HCT116 (cell line): ENCODE measurements around the gene CDCA7. TPM values are rescaled to one million over a fixed set of nuclear protein-coding genes. Genes with fewer than 3 reads are reported as not detected.

Source experiments
- ATAC-seq: fragments of 200-7000 bp; cut with Tn5 transposase; 2 replicates; pipeline ENCODE4 v1.9.1; 2020; ENCODE audit warnings: mild to moderate bottlenecking, moderate library complexity
- BruUV-seq: library from RNA; stranded (reverse); fragments of 400-500 nt; replicated peaks from 2 replicates; lab custom pipeline; 2021; lab: Mats Ljungman, UMichigan
- CTCF ChIA-PET: fragments of 300-600 bp; sonication (Branson Sonifier 250); formaldehyde crosslinking; loops from one replicate; lab custom pipeline; 2021; ENCODE audit warnings: antibody characterized with exemption; lab: Charles Lee
- POLR2A ChIA-PET: fragments of 300-600, 350-600 bp; sonication (Branson Sonifier 250); formaldehyde crosslinking; loops from one replicate; lab custom pipeline; 2021; ENCODE audit warnings: antibody characterized with exemption; lab: Charles Lee
- RAD21 ChIA-PET, 2 experiments: fragments of 300-600 bp; sonication (Branson Sonifier 250); formaldehyde crosslinking; loops; one replicate each; lab custom pipeline; 2023; ENCODE audit warnings: low total read pairs in 2 of 2; ENCODE audit not compliant: uncharacterized antibody in 2 of 2, unreplicated experiment in 2 of 2, low non-redundant PET in 1 of 2; lab: Charles Lee
- DNase-seq: peaks from one replicate; pipeline ENCODE4 v3.0.0-alpha.2; 2010; ENCODE audit warnings: low read depth, low spot score
- H2AFZ ChIP-seq: fragments of 200-600 bp; shearing (Covaris generic), sonication (generic); 2 replicates; pipeline ENCODE4 v1.6.1; 2017; ENCODE audit warnings: low read depth, mixed run types, mixed read lengths, antibody characterized with exemption, low read length; ENCODE audit not compliant: poor library complexity, severe bottlenecking
- H3K27ac ChIP-seq: 2 replicates; pipeline ENCODE4 v1.5.1; 2012; ENCODE audit warnings: low read depth, low read length
- H3K27me3 ChIP-seq: fragments of 200-600 bp; sonication (generic); 2 replicates; pipeline ENCODE4 v1.6.1; 2016; ENCODE audit warnings: mixed run types, low read length, mixed read lengths; ENCODE audit not compliant: insufficient read depth
- H3K36me3 ChIP-seq, 2 experiments: fragments of 200-500 bp in 1 of 2; fragments of 200-600 bp in 1 of 2; sonication (Bioruptor generic) in 1 of 2; sonication (generic) in 1 of 2; 2 replicates each; pipeline versions ENCODE4 v1.5.1 to v1.6.1; 2014 to 2016; ENCODE audit warnings: low read length in 2 of 2, inconsistent platforms in 1 of 2, mixed read lengths in 1 of 2, mixed run types in 1 of 2; ENCODE audit not compliant: insufficient read depth in 2 of 2, control insufficient read depth in 1 of 2
- H3K4me1 ChIP-seq, 2 experiments: fragments of 200-600 bp in 1 of 2; sonication (generic) in 1 of 2; 2 replicates each; pipeline versions ENCODE4 v1.5.1 to v1.6.1; 2012 to 2017; ENCODE audit warnings: low read length in 2 of 2, inconsistent platforms in 1 of 2, mild to moderate bottlenecking in 1 of 2, mixed read lengths in 1 of 2, mixed run types in 1 of 2, moderate library complexity in 1 of 2; ENCODE audit not compliant: insufficient read depth in 2 of 2, control insufficient read depth in 1 of 2
- H3K4me2 ChIP-seq: fragments of 200-600 bp; sonication (generic); 2 replicates; pipeline ENCODE4 v1.6.1; 2017; ENCODE audit warnings: mixed run types, low read length, mixed read lengths
- H3K4me3 ChIP-seq, 2 experiments: fragments of 200-600 bp in 1 of 2; sonication (generic) in 1 of 2; replicated peaks in 1 of 2; 2 replicates each; pipeline ENCODE4 v1.5.1; 2011 to 2016; ENCODE audit warnings: low read length in 2 of 2, control low read depth in 1 of 2, low read depth in 1 of 2, mild to moderate bottlenecking in 1 of 2, mixed read lengths in 1 of 2, mixed run types in 1 of 2
- H3K79me2 ChIP-seq: fragments of 200-600 bp; sonication (generic); 2 replicates; pipeline ENCODE4 v1.6.1; 2017; ENCODE audit warnings: mild to moderate bottlenecking, mixed run types, low read length, moderate library complexity, mixed read lengths; ENCODE audit not compliant: insufficient read depth
- H3K9ac ChIP-seq: fragments of 200-600 bp; sonication (generic); 2 replicates; pipeline ENCODE4 v1.6.1; 2016; ENCODE audit warnings: low read length, mixed read lengths
- H3K9me2 ChIP-seq: fragments of 200-600 bp; sonication (generic), shearing (Covaris generic); 2 replicates; pipeline ENCODE4 v1.6.1; 2017; ENCODE audit warnings: mixed run types, mild to moderate bottlenecking, moderate library complexity; ENCODE audit not compliant: insufficient read depth
- H3K9me3 ChIP-seq, 2 experiments: fragments of 200-500 bp in 1 of 2; fragments of 200-600 bp in 1 of 2; sonication (Bioruptor generic) in 1 of 2; sonication (generic) in 1 of 2; 2 replicates each; pipeline ENCODE4 v1.6.1; 2014 to 2017; ENCODE audit warnings: low read length in 2 of 2, mixed read lengths in 2 of 2, inconsistent platforms in 1 of 2, low read depth in 1 of 2, mild to moderate bottlenecking in 1 of 2, mixed run types in 1 of 2, moderate library complexity in 1 of 2; ENCODE audit not compliant: control insufficient read depth in 1 of 2, insufficient read depth in 1 of 2
- H4K20me1 ChIP-seq: fragments of 200-600 bp; sonication (generic), shearing (Covaris generic); 2 replicates; pipeline ENCODE4 v1.6.1; 2017; ENCODE audit warnings: mixed run types, mild to moderate bottlenecking, moderate library complexity; ENCODE audit not compliant: insufficient read depth
- CTCF ChIP-seq, 3 experiments: fragments of 200-600 bp in 1 of 3; sonication (generic) in 1 of 3; IDR thresholded peaks in 2 of 3; conservative IDR thresholded peaks in 1 of 3; 2 replicates each; pipeline ENCODE4 v1.5.1; 2012 to 2017; ENCODE audit warnings: low read depth in 2 of 3, low read length in 2 of 3, antibody characterized with exemption in 1 of 3, borderline replicate concordance in 1 of 3, control low read depth in 1 of 3, mild to moderate bottlenecking in 1 of 3, mixed read lengths in 1 of 3, mixed run types in 1 of 3, moderate library complexity in 1 of 3; ENCODE audit not compliant: insufficient read depth in 1 of 3
- EGR1 ChIP-seq: IDR thresholded peaks from 2 replicates; pipeline ENCODE4 v1.6.1; 2012; ENCODE audit warnings: low read depth
- EZH2 ChIP-seq: fragments of 200-600 bp; sonication (generic); IDR thresholded peaks from 2 replicates; pipeline ENCODE4 v1.6.1; 2017; ENCODE audit warnings: antibody characterized with exemption, mixed run types
- EZH2phosphoT487 ChIP-seq: fragments of 200-600 bp; IDR thresholded peaks from 2 replicates; pipeline ENCODE4 v1.6.1; 2018; ENCODE audit warnings: antibody characterized with exemption, borderline replicate concordance
- FOSL1 ChIP-seq: IDR thresholded peaks from 2 replicates; pipeline ENCODE4 v1.6.1; 2012; ENCODE audit warnings: low read depth
- JUND ChIP-seq: IDR thresholded peaks from 2 replicates; pipeline ENCODE4 v1.6.1; 2012
- POLR2A ChIP-seq: IDR thresholded peaks from 2 replicates; pipeline ENCODE4 v1.7.0; 2011; ENCODE audit warnings: borderline replicate concordance; ENCODE audit not compliant: insufficient read depth, insufficient read length; ENCODE audit errors: extremely low read depth
- RAD21 ChIP-seq: IDR thresholded peaks from 2 replicates; pipeline ENCODE4 v1.6.1; 2012; ENCODE audit warnings: low read depth, mild to moderate bottlenecking
- SIN3A ChIP-seq: IDR thresholded peaks from 2 replicates; pipeline ENCODE4 v1.6.1; 2012; ENCODE audit warnings: low read depth
- SRF ChIP-seq: IDR thresholded peaks from 2 replicates; pipeline ENCODE4 v1.6.1; 2012; ENCODE audit warnings: low read depth
- TCF7L2 ChIP-seq: IDR thresholded peaks from 2 replicates; pipeline ENCODE4 v1.7.0; 2011; ENCODE audit warnings: borderline replicate concordance, inconsistent platforms; ENCODE audit not compliant: insufficient read depth, insufficient read length; ENCODE audit errors: extremely low read depth
- ZBTB33 ChIP-seq: IDR thresholded peaks from 2 replicates; pipeline ENCODE4 v1.6.1; 2011; ENCODE audit warnings: mild to moderate bottlenecking, low read length, moderate library complexity; ENCODE audit not compliant: insufficient replicate concordance; ENCODE audit errors: extremely low read depth
- ZFX ChIP-seq: fragments of 450-650 bp; IDR thresholded peaks from 2 replicates; pipeline ENCODE4 v1.6.1; 2017
- ZNF274 ChIP-seq: fragments of 200-500 bp; sonication (Bioruptor generic); IDR thresholded peaks from 2 replicates; pipeline ENCODE4 v1.6.1; 2014; ENCODE audit warnings: mild to moderate bottlenecking, low read depth, low read length, inconsistent platforms
- intact Hi-C: fragments of 100-400 bp; cut with micrococcal nuclease; formaldehyde crosslinking; loops from 2 replicates; pipeline ENCODE4 v1.10.0; 2022
- total RNA-seq: library from RNA; stranded (reverse); gene quantifications from one replicate; pipeline ENCODE4 v1.2.1, GENCODE V29; 2021; ENCODE audit not compliant: unreplicated experiment

CDCA7 gene
- total RNA-seq, 1 experiment from 2014 or later: 57.9 TPM

DNA sequence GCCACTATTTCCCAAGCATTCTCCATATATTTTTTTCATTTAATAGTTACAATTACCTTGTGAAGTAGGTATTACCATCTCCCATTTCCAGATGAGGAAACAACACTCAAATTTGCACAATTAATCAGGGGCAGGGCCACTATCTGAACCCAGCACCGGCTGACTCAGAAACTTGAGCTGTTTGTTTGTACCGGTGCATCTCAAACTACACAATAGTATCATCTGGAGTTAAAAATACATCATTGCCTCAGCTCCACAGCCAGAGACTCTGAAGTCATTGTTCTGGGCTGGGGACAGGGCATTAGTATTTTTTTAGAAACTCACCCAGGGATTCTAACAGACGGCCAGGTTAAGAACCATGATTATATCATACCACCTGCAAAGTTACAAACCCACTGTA, 55.9 kb downstream of the CDCA7 start:
- H3K9ac ChIP-seq: no peak overlapping the region
- DNase-seq: no peak
- no peaks in the 10 kb centered on the region for H3K4me1 ChIP-seq
- TF ChIP-seq FOSL1 (no peak), SIN3A (no peak), EZH2 (no peak), CTCF (IDR thresholded peaks at IDR 0.05 in 2 of 3, conservative IDR thresholded peaks at IDR 0.05 in 1 of 3; ENCODE audit: borderline replicate concordance in 1 of 3, insufficient read depth in 1 of 3, low read depth in 2 of 3, low read length in 2 of 3) (no peak), POLR2A (no peak), ZFX (no peak), JUND (no peak), SRF (no peak), ZNF274 (no peak)
- TF ChIP-seq, all 23 proteins: peak for 0
- no peak overlapping the region for H3K4me2 ChIP-seq
- intact Hi-C loops: no loop called here
- no TSS peak for BruUV-seq
- no peak overlapping the region for H3K27ac ChIP-seq
- no peaks in the 10 kb centered on the region for H3K36me3 ChIP-seq
- H3K4me3 ChIP-seq: no peak overlapping the region
- no peaks in the 10 kb centered on the region for H4K20me1 ChIP-seq
- no peaks in the 10 kb centered on the region for H3K9me3 ChIP-seq
- ATAC-seq: no peak
- ChIA-PET RAD21 (no interaction called here), POLR2A (no interaction called here), CTCF (interaction anchor here (1.2 to 1.9 kb wide), 2 partner anchors 10 to 157 kb away, joined by 4 to 9 read pairs; no protein-coding TSS in a partner anchor)
- H3K9me2 ChIP-seq: no peaks in the 10 kb centered on the region
- H2AFZ ChIP-seq: no peak overlapping the region
- no peaks in the 10 kb centered on the region for H3K27me3 ChIP-seq
- H3K79me2 ChIP-seq: no peaks in the 10 kb centered on the region

DNA sequence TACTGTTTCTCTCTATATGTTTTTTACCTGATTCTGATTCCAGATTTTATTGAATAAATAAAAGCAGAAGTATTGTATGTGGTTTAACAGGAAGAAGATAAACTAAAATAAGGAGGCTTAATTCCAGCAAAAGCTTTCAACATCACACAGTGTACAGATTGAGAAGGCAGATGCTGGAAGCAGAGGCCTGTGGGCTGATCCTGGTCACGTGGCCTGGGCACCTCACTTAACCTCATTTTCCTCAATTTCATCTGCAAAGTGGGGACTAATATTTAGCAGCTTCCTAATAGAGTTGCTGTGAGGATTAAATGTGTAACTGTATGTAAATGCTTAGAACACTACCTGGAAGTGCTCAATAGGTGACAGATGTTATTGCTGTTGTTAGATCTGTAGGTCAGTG, 58.0 kb downstream of the CDCA7 start:
- ATAC-seq: no peak
- DNase-seq: no peak
- Histone ChIP-seq H3K9me3 (no peaks in the 10 kb centered on the region), H3K4me3 (no peak overlapping the region), H3K27ac (no peak overlapping the region), H2AFZ (no peak overlapping the region), H3K36me3 (no peaks in the 10 kb centered on the region), H3K79me2 (no peaks in the 10 kb centered on the region), H3K4me2 (no peak overlapping the region), H4K20me1 (no peaks in the 10 kb centered on the region), H3K4me1 (no peaks in the 10 kb centered on the region), H3K27me3 (no peaks in the 10 kb centered on the region), H3K9me2 (no peaks in the 10 kb centered on the region), H3K9ac (no peak overlapping the region)
- ChIA-PET POLR2A (no interaction called here), RAD21 (no interaction called here), CTCF (interaction anchor here (1.1 kb wide), 1 partner anchor 10 kb away, joined by 4 read pairs; no protein-coding TSS in a partner anchor)
- intact Hi-C loops: no loop called here
- TF ChIP-seq EZH2 (no peak), EZH2phosphoT487 (no peak), TCF7L2 (no peak), SRF (no peak), POLR2A (no peak), RAD21 (no peak), EGR1 (no peak), JUND (no peak), ZFX (no peak), ZBTB33 (no peak)
- no TSS peak for BruUV-seq
